HT1080 (cell line): Measurements from ENCODE around the gene OR52B2. TPM values are rescaled to one million over a fixed set of nuclear protein-coding genes. Genes with fewer than 3 reads are reported as not detected.
"Not testable (repeated sequence)": the region's sequence is repeated elsewhere in the genome, so short reads cannot be mapped to it uniquely, and the experiment has no call there.

Experiments
- DNase-seq: peaks from one replicate; pipeline ENCODE4 v3.0.0-alpha.2; 2015; ENCODE audit warnings: low read depth
- total RNA-seq: library from RNA; depleted of rRNA; stranded (reverse); fragments of >200 nt; shearing (Covaris generic); gene quantifications from 2 replicates; pipeline ENCODE4 v1.2.3, GENCODE V29; 2014; rRNA removed

Gene OR52B2
- total RNA-seq, 1 experiment from 2014 or later, result not detected

DNA sequence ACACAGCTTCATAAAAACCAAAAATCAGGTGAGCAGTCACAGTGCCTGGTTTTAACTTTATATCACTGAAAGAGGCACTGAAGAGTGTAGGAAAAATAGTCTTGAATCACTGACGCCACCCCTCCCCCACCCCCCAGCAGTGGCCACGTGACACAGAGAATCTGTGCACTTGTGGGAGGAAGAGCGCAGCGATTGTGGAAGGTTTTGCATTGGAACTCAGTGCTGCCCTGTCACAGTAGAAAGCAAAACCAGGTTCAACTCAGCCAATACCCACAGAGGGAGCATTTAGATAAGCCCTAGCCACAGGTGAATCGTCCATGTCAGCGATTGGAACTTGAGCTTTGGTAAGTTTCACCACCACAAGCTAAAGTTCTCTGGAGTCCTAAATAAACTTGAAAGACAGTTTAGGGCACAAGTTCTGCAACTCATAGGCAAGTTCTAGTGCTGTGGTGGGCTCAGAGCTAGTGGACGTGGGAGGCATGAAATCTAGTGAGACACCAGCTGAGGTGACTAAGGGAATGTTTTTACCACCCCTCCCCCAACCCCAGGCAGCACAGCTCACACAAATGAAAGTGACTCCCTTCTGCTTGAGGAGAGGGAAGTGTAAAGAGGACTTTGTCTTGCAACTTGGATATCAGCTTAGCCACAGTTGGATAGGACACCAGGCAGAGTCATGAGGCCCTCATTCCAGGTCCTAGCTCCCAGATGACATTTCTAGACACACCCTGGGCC lies 13.3 kb downstream of the OR52B2 start:
- peak; percentile 29 for DNase-seq

DNA sequence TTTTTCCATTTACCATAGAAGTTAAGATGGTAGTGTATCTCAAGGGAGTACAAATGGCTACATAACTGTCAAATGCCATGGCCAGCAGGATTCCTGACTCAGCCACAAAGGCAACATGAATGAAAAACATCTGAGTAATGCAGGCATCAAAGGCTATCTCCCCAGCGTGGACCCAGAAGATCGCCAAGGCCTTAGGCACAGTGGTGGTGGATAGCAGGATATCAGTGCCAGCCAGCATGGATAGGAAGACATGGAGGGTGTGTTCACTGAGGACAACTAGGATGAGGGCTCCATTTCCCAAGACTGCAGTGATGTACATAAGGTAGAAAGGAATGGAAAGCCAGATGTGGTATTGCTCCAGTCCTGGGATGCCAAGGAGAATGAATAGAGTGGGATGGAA lies 18.0 kb downstream of the OR52B2 start:
- no peak for DNase-seq

DNA sequence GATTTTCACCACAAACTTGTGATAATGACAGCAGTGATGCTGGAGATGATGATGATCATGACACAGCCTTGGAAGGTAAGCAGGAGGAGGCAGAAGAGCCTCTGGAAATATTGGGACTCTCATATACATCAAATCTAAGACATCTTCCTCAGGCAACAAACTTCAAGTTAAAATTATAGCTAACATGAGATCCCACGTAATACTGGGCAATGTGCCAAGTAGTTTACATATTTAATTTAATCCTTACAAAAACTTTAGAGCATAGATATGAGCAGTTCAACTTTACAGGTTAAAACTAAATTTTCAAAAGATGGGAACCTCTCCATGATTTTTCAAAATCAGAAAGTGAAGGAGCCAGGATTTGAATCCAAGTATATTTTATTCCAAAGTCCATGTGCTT lies 19.0 kb downstream of the OR52B2 start:
- DNase-seq, result no peak

DNA sequence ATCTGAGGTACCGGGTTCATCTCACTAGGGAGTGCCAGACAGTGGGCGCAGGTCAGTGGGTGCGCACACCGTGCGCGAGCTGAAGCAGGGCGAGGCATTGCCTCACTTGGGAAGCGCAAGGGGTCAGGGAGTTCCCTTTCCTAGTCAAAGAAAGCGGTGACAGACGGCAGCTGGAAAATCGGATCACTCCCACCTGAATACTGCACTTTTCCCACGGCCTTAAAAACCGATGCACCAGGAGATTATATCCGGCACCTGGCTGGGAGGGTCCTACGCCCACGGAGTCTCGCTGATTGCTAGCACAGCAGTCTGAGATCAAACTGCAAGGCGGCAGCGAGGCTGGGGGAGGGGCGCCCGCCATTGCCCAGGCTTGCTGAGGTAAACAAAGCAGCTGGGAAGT lies 26.4 kb downstream of the OR52B2 start:
- not testable (repeated sequence) for DNase-seq

DNA sequence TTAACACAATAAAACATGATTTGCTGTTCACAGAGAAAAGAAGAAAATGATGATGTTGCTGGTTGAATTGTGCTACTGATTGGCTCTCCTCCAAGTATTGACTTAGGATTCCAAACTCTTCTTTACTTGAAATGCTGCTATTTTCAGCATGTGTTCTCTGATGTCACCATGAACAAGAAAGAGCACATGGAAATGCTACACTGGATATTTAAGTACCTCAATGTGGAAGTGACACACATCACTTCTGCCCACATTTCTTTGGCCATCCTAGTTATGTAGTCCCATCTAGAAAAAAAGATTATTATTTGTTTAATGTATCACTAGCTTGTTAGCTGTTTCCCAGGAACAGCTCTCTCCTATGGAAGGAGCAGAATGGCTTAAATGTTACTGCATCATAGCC lies 27.2 kb downstream of the OR52B2 start:
- no peak for DNase-seq

DNA sequence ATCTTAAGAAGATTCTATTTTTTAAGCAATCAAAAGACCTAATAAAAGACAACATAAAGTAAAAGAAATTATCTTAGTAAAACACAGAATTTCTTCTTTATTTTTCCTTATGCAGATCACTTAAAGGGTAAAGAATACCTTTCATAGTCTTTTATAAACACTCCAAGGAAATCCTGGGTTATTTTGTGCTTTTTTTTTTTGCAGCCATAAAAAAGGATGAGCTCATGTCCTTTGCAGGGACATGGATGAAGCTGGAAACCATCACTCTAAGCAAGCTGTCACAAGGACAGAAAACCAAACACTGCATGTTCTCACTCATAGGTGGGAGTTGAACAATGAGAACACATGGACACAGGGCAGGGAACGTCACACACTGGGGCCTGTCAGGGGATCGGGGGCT lies 34.2 kb downstream of the OR52B2 start:
- not testable (repeated sequence) for DNase-seq

DNA sequence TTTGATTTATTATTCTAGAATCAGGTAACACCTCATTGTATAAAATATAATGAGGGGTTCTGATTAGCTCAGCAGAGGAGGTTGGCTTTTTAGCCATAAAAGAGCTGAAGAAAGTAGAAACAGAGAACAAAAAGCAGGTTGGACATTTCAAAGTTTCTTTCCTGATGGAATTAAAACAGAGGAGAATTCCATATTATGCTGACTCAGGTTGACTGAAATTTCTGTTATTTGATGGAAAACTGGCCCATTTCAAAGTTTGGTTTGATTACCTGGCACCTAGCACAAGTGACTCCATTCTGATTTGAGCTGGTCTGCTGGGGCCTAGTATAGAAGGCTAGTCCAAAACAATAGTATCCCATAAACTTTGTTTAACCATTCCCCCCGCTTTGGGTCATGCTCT lies 37.7 kb downstream of the OR52B2 start:
- no peak for DNase-seq

DNA sequence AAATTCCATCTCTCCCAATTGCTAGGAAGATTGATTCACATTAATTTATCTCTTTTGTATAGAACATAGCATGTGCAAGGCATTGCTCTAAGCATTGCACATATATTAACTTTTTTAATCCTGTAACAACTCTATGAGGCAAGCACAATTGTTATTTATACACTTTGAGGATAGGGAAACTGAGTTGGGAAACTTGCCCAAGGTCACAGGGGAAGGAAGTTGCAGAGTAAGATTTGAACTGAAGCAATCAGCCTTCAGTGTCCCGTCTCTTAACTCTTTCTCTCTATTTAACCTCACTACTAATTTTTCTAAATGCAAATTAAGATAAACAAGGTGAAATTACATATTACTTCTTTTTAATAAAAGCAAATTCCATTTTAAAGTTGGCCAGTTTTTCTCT lies 40.5 kb downstream of the OR52B2 start:
- no peak for DNase-seq

DNA sequence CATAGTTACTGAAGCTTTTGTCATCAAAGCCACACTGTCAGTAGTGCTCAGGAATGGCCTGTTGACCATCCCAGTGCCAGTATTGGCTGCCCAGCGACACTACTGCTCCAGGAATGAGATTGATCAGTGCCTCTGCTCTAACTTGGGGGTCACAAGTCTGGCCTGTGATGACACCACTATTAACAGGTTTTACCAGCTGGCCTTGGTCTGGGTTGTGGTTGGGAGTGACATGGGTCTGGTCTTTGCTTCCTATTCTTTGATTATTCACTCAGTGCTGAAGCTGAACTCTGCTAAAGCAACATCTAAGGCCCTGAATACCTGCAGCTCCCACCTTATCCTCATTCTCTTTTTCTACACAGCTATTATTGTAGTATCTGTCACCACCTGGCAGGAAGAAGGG lies 41.1 kb downstream of the OR52B2 start:
- DNase-seq, result no peak

DNA sequence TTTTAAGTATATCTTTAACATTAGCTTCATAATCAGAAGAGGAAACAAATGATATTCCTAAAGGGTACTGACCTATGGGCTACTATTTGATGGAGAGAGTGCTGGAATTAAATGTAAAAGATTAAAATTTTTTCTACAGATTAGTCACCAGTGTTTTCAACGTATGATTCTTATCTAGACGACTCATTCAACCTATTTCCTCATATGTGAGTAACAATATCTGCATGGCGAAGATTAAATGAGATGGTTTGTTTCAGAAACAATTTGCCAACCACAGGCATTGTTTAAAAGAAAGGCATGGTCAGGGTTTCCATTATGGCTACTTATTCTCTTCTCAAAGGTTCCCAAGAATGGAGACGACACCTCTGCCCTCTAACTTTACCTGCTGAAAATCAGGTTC lies 42.2 kb downstream of the OR52B2 start:
- peak; percentile 21 for DNase-seq

DNA sequence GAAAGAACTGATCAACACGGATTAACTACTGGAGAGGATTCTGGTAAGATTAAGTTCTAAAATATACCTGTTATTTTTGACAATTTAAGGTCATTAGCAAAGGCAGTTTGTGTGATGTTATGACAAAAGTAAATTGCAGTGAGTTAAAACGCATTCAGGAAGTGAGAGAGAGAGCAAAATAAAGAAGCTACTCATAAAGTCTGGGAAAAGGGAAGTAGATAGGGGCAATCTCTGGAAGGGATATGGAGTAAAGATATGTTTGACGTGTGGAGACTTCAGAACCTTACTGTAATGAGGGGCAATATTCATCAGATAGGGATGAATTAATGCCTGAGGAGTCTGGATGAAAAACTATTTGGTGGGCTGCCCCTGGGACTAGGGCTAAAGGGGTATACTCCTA lies 45.9 kb downstream of the OR52B2 start:
- no peak for DNase-seq

Other genes with a start within 250 kb of the OR52B2 start
- not detected in 2 replicates for gene OR56A3, start 228.1 kb downstream of the OR52B2 start, total RNA-seq
- not detected in 2 replicates for gene OR56A5, start 201.8 kb downstream of the OR52B2 start, total RNA-seq
- not detected in 2 replicates for gene OR52L1, start 183.3 kb downstream of the OR52B2 start, total RNA-seq
- gene OR56A4, start 163.4 kb downstream of the OR52B2 start, total RNA-seq, result not detected in 2 replicates
- gene OR56A1, start 139.6 kb downstream of the OR52B2 start, total RNA-seq, result not detected in 2 replicates
- gene OR56B4, start 62.6 kb downstream of the OR52B2 start, total RNA-seq, result not detected in 2 replicates
- not detected in 2 replicates for gene OR52W1, start 28.9 kb upstream of the OR52B2 start, total RNA-seq
- not detected in 2 replicates for gene C11orf42, start 35.2 kb upstream of the OR52B2 start, total RNA-seq
- gene FHIP1B, start 64.3 kb upstream of the OR52B2 start, total RNA-seq, result 11.5 TPM in 2 replicates
- not detected in 2 replicates for gene CNGA4, start 68.8 kb upstream of the OR52B2 start, total RNA-seq
- not detected in 2 replicates for gene CCKBR, start 89.5 kb upstream of the OR52B2 start, total RNA-seq
- not detected in 2 replicates for gene CAVIN3, start 150.2 kb upstream of the OR52B2 start, total RNA-seq
- 30.8 and 32.1 TPM in 2 replicates for gene SMPD1, start 220.1 kb upstream of the OR52B2 start, total RNA-seq
- gene APBB1, start 248.8 kb upstream of the OR52B2 start, total RNA-seq, result 13.3 and 15.4 TPM in 2 replicates